ENCODE data around the gene TFF3. TPM values are rescaled to one million over a fixed set of nuclear protein-coding genes. Genes with fewer than 3 reads are reported as not detected.

The TFF3 gene
- polyA plus RNA-seq, 1 experiment: not detected

- Histone ChIP-seq H3K9me3 (ENCODE audit: control insufficient read depth, insufficient read depth, low read length) (no peaks in the 10 kb centered on the region), H3K27ac (ENCODE audit: low read depth, low read length) (no peak overlapping the region), H3K27me3 (ENCODE audit: control insufficient read depth, insufficient read depth, low read length) (peaks cover 19% of the 10 kb centered on the region), H3K4me3 (ENCODE audit: low read depth, low read length) (no peak overlapping the region)
- ChIA-PET CTCF (no interaction called here), POLR2A (no interaction called here)
- DNase-seq (ENCODE audit: low read depth, low spot score): no peak
- TF ChIP-seq CTCF (IDR thresholded peaks at IDR 0.05; ENCODE audit: low read depth, low read length): no peak
Observed at GRCh38 chr21:42308161-42308913, 6.9 kb downstream of the TFF3 start.

- Histone ChIP-seq H3K9me3 (ENCODE audit: control insufficient read depth, insufficient read depth, low read length) (no peaks in the 10 kb centered on the region), H3K27me3 (ENCODE audit: control insufficient read depth, insufficient read depth, low read length) (peaks cover 16% of the 10 kb centered on the region), H3K4me3 (ENCODE audit: low read depth, low read length) (no peak overlapping the region), H3K27ac (ENCODE audit: low read depth, low read length) (no peak overlapping the region)
- POLR2A ChIA-PET: no interaction called here
- no peak for TF ChIP-seq CTCF (IDR thresholded peaks at IDR 0.05; ENCODE audit: low read depth, low read length)
- CTCF ChIA-PET: no interaction called here
- no peak for DNase-seq (ENCODE audit: low read depth, low spot score)
Observed at GRCh38 chr21:42307106-42307505, 8.1 kb downstream of the TFF3 start.

GRCh38 chr21:42306366-42307035, 8.7 kb downstream of the TFF3 start:
- Histone ChIP-seq H3K9me3 (ENCODE audit: control insufficient read depth, insufficient read depth, low read length) (no peaks in the 10 kb centered on the region), H3K27me3 (ENCODE audit: control insufficient read depth, insufficient read depth, low read length) (peaks cover 11% of the 10 kb centered on the region), H3K4me3 (ENCODE audit: low read depth, low read length) (no peak overlapping the region), H3K27ac (ENCODE audit: low read depth, low read length) (no peak overlapping the region)
- POLR2A ChIA-PET: no interaction called here
- no peak for DNase-seq (ENCODE audit: low read depth, low spot score)
- TF ChIP-seq CTCF (IDR thresholded peaks at IDR 0.05; ENCODE audit: low read depth, low read length): no peak
- CTCF ChIA-PET: no interaction called here

- no peak for DNase-seq (ENCODE audit: low read depth, low spot score)
- H3K4me3 ChIP-seq (ENCODE audit: low read depth, low read length): no peak overlapping the region
- CTCF ChIA-PET: no interaction called here
- H3K9me3 ChIP-seq (ENCODE audit: control insufficient read depth, insufficient read depth, low read length): no peaks in the 10 kb centered on the region; the same call in 1 of the 2 replicates
- H3K27me3 ChIP-seq (ENCODE audit: control insufficient read depth, insufficient read depth, low read length): peaks cover 10% of the 10 kb centered on the region
- no peak overlapping the region for H3K27ac ChIP-seq (ENCODE audit: low read depth, low read length)
- POLR2A ChIA-PET: no interaction called here
- TF ChIP-seq CTCF (IDR thresholded peaks at IDR 0.05; ENCODE audit: low read depth, low read length): no peak
Observed at GRCh38 chr21:42305707-42306147, 9.5 kb downstream of the TFF3 start.

Measured in AG04450 (cell line).